Right ventricle myocardium inferior (tissue), 1 donor: ENCODE measurements around the gene LTBP4. TPM values are rescaled to one million over a fixed set of nuclear protein-coding genes. Genes with fewer than 3 reads are reported as not detected.

Experiments used
- ATAC-seq: fragments of 200-7000 bp; cut with Tn5 transposase; one replicate; pipeline ENCODE4 v1.9.1; 2020; ENCODE audit warnings: mild to moderate bottlenecking, moderate library complexity
- DNase-seq: peaks from one replicate; pipeline ENCODE4 v3.0.0; 2021; ENCODE audit errors: missing footprints
- intact Hi-C: fragments of 100-400 bp; cut with DNase I; formaldehyde crosslinking; loops from one replicate; pipeline ENCODE4 v1.11.0; 2022
- total RNA-seq: library from RNA; stranded (reverse); fragmentation: NEBNext Ultra II Directional; extraction: Animal tissue kit (Norgen Biotek cat#: 25700); gene quantifications from one replicate; pipeline ENCODE4 v1.2.1, GENCODE V29; 2021
- donor health status: DM: no; HTN: yes; CAD: no; lungs with severe emphysema.

The LTBP4 gene
- total RNA-seq, 1 donor from 2014 or later = 324 TPM

DNA sequence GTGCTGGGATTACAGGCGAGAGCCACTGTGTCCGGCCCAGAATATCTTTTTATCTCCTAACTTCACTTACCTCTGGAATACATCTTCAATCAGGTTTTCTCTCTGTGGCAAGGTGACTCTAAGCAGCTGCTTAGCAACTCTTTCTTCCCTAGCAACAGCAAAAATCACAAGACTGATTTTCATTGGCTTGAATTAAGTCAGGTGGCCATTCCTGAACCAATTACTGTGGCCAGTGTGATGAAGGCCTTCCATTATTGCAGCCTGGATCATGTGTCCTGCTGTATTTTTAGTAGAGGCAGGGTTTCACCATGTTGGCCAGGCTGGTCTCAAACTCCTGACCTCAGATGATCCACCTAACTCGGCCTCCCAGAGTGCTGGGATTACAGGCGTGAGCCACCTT, 9.0 kb upstream of the LTBP4 start:
- intact Hi-C loops = loop anchor here (2.0 kb wide), 1 partner anchor 43 kb away; no protein-coding TSS in a partner anchor
- ATAC-seq = no peak
- no peak for DNase-seq

DNA sequence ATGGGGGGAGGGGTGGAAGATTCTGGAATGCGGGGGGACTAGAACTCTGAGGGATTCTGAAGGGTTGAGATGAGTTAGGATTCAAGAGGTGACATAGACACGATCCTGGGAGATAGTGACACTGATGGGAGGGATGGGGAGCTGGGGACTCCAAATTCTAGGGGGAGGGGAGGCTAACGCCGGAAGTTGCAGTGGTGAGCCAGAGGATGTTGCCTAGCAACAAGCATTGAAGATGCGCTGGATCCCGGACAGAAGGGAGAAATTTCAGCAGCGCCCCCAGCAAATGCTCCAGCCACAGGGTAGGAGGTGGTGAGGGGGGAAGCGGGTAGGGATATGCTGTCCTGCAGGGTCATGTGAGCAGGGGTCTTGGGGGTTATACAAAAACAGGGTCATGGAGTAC, 6.9 kb upstream of the LTBP4 start:
- ATAC-seq = no peak

DNA sequence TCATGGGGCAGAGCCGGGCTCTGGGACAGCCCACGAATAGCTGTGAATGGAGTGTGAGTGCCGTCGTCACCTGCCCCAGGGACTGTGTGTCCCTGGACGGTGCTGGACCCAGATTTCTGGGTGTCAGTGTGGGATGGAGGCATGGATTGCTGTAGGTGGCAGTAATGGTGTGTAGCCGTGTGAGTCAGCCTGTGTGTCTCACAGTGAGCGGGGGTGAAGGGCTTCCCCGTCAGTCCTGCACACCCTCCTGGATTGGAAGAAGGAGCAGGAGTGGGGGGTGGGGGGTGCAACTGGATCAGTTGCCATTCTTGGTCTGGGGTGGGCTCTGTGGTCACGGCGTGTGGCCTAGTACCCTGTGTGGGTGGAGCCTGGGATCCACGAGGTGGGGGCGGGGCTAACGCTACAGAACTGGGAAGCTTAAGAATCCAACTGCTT, 6.5 kb upstream of the LTBP4 start:
- intact Hi-C loops = loop anchor here (5.0 kb wide), 1 partner anchor 127 kb away; the partner anchor contains the start of genes BLVRB and SPTBN4
- no peak for ATAC-seq
- no peak for DNase-seq

More for the DNA sequence above, 6.9 kb upstream of the LTBP4 start:
- no peak for DNase-seq
- intact Hi-C loops = no loop called here

DNA sequence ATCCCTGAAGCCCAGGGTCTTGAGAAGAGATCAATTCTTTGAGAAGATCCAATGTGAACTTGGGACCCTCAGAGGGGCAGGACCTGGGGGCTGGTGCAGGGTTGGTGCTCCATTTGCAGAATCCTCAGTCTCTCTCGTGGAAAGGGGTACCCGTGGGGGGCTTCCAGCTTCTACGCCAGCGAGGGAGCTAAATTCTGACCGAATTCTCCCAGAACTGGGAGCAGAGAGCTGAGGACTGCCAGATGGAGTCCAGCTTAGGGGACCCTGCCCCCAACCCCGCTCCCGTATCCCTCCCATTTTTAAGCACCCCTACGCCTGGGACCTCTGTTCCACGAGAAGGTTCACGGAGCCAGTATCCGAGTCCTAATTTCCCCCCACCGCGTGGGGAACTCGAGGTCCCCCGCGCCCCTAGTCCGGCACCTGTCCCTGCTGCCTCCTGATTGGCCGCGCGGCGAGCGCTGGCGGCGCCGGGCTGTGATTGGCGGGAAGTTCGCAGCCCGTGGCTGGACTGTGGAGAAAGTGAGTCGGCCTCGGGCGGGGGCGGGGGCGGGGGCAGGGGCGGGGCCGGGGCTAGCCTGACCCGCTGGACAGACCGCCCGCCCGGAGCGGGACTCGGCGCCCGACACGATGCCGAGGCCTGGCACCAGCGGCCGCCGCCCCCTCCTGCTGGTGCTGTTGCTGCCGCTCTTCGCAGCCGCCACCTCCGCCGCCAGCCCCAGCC, 4.4 kb upstream of the LTBP4 start:
- DNase-seq = peak; percentile 84
- intact Hi-C loops = loop anchor here (2.0 to 5.0 kb wide), 2 partner anchors 20 to 129 kb away; partner anchors contain the start of genes BLVRB, SHKBP1 and SPTBN4
- ATAC-seq = peak; percentile 41

DNA sequence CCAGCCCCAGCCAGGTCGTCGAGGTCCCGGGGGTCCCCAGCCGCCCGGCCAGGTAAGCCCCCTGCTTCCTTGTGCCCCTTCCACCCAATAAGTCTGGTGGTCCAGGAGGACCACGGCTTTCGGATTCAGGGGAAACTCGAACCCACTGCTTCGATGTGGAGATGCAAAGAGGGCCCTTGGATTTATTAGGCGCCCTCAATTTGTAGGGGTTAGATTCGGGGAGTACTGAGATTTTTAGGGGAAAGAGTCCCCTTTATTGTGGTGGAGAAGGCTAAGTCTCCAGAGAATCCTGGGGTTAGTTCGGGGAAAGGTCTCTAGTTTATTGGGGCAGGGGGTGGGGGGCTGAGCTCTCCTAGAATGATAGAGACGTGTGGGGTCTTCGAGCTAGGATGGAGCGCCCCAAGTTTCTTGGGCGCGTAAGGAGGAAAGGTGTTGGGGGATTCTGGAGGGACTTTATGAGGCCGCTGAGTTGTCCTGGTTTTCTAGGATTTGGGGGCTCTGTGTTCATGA, 3.8 kb upstream of the LTBP4 start:
- no peak for ATAC-seq
- intact Hi-C loops = loop anchor here (2.0 to 5.0 kb wide), 2 partner anchors 21 to 130 kb away; partner anchors contain the start of genes BLVRB, SHKBP1 and SPTBN4
- DNase-seq = peak; percentile 9

DNA sequence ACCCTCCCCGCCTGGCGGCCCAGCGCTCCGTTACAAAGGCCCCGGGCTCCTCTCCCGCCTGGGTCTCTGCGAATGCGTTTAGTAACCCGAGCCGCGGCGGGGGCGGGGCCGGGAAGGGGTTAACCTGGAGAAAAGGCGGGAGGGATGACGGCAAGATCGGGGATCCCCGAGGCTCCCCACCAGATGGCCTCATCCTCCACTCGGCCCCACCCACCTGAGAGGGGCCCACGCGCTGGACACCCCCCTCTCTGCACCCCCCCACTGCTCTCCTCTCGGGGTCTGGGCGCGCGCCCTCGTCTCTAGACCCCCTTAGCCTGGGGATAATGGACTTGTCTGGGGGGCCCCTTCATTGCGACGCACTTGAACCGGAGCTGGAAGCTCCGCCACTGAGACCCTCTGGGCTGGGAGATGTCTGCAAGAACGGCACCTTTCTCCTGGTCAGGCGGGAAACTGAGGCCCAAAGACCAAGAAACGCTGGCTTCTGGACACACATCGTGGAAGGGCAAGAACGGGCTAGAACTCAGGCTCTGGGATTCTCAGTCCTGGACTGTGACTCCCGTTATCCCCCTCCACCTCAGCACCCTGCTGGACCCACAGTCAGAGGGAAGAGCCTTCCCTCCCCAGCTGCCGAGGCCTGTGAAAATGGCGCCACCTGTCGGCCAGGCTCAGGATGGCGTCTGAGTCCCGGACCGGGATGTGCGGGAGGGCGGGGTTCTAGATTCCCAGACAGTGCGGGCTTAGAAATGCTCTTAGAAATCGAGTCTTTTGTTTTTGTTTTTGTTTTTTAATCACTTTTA, 2.9 kb upstream of the LTBP4 start:
- peak; percentile 63 for ATAC-seq
- intact Hi-C loops = loop anchor here (1.0 to 5.0 kb wide), 3 partner anchors 69 to 294 kb away; partner anchors contain the start of genes BLVRB and SPTBN4
- peak; percentile 94 for DNase-seq

DNA sequence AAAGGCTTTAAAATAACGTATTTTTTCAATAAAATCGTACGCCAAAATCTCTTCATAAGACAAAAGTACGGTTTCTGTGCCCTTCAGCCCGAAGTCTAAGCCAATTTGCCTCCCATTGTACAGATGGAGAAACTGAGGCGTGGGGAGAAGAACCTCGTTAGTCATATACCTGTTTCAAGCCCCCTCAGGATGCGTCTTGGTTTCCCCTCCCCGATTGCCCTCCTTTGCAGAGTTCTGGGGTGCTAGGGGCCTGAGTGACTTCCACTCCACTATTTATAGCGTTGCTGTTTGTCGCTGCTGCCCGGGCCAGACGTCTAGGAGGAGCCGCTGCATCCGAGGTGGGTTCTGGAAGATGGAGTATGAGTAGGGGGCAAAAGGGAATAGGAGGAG, 2.3 kb upstream of the LTBP4 start:
- DNase-seq (no peak), ATAC-seq (no peak)
- intact Hi-C loops = loop anchor here (1.0 to 5.0 kb wide), 3 partner anchors 70 to 294 kb away; partner anchors contain the start of genes BLVRB and SPTBN4

DNA sequence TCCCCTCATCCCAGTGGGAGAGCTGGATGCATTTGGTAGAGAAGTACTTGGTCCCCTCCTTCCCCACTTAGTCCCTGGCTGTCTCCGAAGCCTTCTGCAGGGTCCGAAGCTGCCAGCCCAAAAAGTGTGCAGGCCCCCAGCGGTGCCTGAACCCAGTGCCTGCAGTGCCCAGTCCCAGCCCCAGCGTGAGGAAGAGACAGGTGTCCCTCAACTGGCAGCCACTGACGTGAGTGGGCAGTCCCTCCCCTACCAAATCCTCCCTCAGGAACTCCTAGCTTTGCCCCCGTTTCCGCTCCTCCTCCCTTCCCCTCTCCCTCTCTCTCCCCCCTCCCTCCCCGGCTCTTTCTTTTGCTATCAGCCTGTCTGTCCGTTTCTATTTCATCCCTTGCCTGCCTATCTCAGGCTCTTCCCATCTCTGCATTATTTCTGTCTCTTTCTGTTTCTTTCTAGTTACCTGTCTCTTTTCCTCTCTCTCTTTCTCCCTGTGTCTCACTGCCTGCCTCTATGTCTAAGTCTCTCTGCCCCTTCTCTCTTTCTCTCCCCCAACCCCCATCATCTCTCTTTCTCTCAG, 1.8 kb upstream of the LTBP4 start:
- peak; percentile 57 for DNase-seq
- ATAC-seq = no peak
- intact Hi-C loops = loop anchor here (2.0 to 5.0 kb wide), 2 partner anchors 132 to 295 kb away; partner anchors contain the start of genes BLVRB and SPTBN4

DNA sequence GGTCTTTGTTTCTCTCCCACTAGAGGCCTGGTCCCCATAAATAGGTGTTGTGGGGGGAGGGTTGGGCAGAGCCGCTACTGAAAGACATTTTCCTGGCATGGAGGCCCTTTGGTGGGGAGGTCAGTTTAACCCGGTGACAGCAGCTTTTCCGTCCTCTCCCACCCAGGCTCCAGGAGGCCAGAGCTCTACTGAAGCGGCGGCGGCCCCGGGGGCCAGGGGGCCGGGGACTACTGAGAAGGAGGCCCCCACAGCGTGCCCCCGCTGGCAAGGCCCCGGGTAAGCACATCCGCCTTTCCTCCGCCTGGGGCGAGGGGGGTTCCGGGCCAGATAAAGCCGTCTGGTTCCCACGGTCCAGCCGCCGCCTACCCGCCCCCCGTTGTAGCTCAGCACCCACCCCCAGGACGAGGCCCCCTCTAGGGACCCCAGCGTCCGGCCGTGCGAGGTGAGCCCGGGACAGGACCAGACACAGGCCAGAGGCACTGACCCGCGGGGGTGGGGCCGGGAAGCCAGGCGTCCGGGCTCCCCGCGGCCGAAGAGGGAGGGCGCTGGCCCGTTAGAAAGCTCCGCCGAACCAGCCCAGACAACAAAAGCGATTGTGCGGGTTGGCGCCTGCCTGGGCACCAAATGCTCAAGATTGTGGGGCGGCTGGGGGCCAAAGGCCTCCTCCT, 1.1 kb upstream of the LTBP4 start:
- intact Hi-C loops = loop anchor here (2.0 to 5.0 kb wide), 4 partner anchors 117 to 295 kb away; partner anchors contain the start of genes BLVRB, COQ8B, ITPKC and PRX
- ATAC-seq (no peak), DNase-seq (peak; percentile 77)

DNA sequence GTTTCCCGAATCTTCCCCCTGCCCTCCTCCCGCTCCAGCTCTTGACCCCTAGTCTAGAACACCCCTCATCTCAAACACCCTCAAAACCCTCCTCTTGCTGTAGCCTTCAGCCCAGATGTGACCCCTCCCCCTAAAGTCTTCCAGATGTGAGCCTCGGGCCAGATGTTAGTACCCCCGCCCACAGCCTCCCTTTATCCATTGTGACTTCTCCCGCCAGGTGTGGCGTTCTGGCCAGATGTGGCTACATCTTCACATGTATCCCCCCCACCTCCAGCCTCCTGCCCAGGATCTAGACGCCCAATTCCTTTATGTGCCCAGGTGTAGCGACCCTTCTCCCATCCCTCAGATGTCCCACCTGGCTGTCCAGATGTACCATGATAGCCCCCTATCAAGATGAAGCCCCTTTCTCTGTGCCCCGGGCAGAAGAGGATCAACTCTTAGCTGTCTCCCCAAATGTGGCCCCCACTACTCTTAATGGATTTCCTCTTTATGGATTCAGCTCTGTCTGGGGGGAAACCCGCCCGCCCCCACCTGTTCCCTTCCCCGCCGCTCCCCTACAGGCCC, 517 bp upstream of the LTBP4 start:
- intact Hi-C loops = loop anchor here (5.0 kb wide), 2 partner anchors 117 to 188 kb away; partner anchors contain the start of genes COQ8B, ITPKC and PRX
- DNase-seq (peak; percentile 11), ATAC-seq (no peak)

DNA sequence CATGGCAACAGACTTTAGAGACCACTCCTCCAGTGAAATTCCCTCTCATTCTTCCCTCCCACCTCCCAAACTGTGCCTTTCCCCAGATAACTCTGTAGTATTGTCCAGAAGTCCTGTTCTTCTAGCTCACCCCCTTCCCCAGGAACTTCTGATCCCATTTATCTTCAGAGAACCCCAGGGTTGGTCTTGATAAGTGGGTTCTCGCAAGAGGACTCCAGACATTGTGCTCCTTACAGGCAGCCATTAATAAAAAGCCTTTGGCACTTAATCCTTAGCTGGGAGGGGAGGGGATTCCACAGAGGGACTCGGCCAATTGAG, 1.9 kb downstream of the LTBP4 start:
- DNase-seq = no peak
- intact Hi-C loops = loop anchor here (5.0 kb wide), 2 partner anchors 114 to 191 kb away; partner anchors contain the start of genes COQ8B, ITPKC and PRX
- no peak for ATAC-seq

DNA sequence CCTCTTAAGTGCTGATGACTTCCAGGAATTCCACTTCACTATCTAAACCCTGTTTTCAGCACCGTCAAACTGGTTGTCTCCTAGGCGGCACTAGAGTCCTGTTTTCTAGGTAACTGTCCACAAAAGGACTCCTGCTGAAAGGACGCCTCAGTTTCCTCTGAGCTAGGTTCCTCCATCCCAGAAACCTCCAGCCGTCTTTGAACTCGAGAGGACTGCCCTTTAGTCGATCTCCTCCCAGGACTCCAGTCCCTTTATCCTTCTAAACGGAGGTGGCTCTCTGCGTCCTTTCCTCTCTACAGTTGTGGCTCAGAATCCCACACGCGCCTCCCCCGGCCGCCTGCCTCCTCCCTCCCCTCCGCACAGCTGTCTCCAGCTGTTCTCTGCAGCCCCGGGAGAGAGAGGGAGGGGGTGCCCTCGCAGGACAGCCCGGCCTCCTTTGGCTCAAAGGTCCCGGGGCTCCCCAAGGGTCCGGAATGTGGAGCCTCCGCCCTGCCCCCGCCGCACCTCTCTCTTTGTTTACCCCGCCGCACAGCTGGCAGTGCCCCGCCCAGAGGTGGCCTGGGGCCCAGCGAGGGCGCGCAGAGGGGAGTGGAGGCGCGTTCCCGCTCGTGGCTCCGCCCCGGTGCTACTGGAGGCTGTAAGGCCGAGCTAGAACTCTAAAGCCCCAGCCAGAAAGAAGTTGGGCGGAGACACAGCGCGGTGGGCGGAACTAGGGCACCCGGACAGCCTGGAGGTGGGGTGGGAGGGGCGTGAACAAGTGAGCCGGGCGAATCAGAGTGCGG, 2.4 kb downstream of the LTBP4 start:
- ATAC-seq (peak; percentile 82), DNase-seq (peak; percentile 98)
- intact Hi-C loops = loop anchor here (2.0 to 5.0 kb wide), 3 partner anchors 31 to 191 kb away; partner anchors contain the start of genes COQ8B, ITPKC and PRX

DNA sequence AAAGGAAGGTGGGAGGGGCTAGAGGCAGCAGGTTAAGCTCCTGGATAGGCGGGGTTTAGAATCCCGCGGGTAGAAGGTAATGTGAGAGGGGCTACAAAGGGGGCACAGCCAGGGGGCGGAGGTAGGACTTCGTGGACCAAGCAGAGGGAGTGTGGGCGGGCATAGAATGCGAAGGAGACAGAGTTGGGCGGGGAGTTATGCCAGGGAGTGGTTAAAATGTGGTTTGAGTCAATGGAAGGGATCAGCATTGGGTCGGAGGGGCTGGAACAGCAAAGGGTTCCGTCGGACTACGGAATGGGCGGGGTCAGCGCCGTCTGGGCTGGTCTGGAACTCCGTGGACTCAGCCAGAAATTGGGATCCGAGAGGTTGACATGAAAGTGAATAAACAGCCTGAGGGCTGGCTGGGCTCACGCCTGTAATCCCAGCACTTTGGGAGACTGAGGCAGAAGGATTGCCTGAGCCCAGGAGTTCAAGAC, 3.0 kb downstream of the LTBP4 start:
- no peak for ATAC-seq
- intact Hi-C loops = loop anchor here (2.0 to 5.0 kb wide), 3 partner anchors 31 to 192 kb away; partner anchors contain the start of genes COQ8B, ITPKC and PRX
- DNase-seq = no peak

DNA sequence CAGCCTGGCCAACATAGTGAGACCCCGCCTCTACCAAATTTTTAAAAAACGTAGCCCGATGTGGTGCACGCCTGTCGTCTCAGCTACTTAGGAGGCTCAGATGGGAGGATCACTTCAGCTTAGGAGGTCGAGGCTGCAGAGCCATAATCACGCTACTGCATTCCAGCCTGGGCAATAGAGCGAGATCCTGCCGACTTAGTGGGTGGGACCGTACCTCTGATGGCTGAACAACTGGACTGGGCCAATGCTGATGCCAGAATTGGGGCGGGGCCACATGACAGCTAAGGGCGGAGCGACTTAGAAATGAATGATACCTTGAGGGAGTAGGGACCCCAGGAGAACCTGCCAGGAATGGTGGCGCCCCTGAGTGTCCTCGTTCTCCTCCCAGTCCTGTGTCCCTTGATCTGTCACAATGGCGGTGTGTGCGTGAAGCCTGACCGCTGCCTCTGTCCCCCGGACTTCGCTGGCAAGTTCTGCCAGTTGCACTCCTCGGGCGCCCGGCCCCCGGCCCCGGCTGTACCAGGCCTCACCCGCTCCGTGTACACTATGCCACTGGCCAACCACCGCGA, 3.6 kb downstream of the LTBP4 start:
- intact Hi-C loops = loop anchor here (2.0 to 5.0 kb wide), 3 partner anchors 30 to 192 kb away; partner anchors contain the start of genes COQ8B, ITPKC and PRX
- ATAC-seq = no peak
- no peak for DNase-seq

DNA sequence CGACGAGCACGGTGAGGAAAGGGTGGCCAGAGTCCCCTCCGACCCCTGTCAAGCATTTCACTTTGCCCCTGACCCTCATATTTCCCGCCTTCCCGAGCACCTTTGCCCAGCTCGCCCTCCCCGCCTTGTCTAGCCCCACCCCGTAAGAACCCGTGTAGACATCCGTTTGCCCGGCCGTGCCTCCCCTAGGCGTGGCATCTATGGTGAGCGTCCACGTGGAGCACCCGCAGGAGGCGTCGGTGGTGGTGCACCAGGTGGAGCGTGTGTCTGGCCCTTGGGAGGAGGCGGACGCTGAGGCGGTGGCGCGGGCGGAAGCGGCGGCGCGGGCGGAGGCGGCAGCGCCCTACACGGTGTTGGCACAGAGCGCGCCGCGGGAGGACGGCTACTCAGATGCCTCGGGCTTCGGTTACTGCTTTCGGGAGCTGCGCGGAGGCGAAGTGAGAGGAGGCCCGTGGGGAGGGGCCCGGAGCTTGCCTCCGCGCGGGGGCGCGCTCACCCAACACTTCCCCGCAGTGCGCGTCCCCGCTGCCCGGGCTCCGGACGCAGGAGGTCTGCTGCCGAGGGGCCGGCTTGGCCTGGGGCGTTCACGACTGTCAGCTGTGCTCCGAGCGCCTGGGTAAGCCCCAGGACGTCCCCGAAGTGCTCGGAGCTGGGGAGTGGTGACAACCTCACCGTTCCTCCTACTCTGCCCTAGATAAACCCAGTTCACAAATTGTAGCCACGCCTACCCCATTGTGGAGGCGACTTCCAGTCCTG, 4.2 kb downstream of the LTBP4 start:
- intact Hi-C loops = loop anchor here (2.0 kb wide), 1 partner anchor 29 kb away; no protein-coding TSS in a partner anchor
- DNase-seq = peak; percentile 87
- ATAC-seq = peak; percentile 2
